ENCODE results near the gene ZNF267.

DNA sequence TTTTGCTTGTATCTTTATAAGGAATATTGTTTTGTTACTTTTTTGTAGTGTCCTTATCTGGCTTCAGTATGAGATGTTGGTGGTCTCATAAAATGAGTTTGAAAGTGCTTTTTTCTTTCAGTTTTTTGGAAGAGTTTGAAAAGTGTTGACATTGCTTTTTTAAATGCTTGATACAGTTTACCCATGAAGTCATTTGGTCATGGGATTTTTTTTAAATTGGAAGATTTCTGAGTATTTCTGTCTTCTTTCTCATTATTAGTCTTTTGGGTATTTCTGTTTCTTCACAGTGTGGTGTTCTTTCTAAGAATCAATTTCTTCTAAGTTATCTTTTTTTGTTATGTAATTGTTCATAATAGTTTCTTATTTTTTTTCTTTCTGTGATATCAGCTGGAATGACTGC is 15.1 kb downstream of the ZNF267 start:
- TF ChIP-seq POLR2AphosphoS5 (IDR thresholded peaks at IDR 0.05; ENCODE audit: low read depth, low read length) (no peak), POLR2A (IDR thresholded peaks at IDR 0.05; ENCODE audit: borderline replicate concordance, extremely low read depth, insufficient read depth, insufficient read length) (no peak), ATF3 (IDR thresholded peaks at IDR 0.05) (no peak), REST (IDR thresholded peaks at IDR 0.05; ENCODE audit: low read depth) (no peak), RAD21 (IDR thresholded peaks at IDR 0.05; ENCODE audit: low read depth) (no peak), YY1 (IDR thresholded peaks at IDR 0.05; ENCODE audit: extremely low read depth, insufficient replicate concordance, low read depth, low read length) (no peak), EZH2 (IDR thresholded peaks at IDR 0.05) (no peak), ZBTB33 (IDR thresholded peaks at IDR 0.05; ENCODE audit: extremely low read depth, insufficient replicate concordance, low read length) (no peak), TCF7L2 (IDR thresholded peaks at IDR 0.05; ENCODE audit: borderline replicate concordance, extremely low read depth, insufficient read depth, insufficient read length) (no peak), ZNF274 (IDR thresholded peaks at IDR 0.05; ENCODE audit: low read depth, low read length) (no peak), EZH2phosphoT487 (IDR thresholded peaks at IDR 0.05; ENCODE audit: borderline replicate concordance) (no peak), CBX3 (IDR thresholded peaks at IDR 0.05; ENCODE audit: low read depth) (no peak)
- TF ChIP-seq, protein P1, sequence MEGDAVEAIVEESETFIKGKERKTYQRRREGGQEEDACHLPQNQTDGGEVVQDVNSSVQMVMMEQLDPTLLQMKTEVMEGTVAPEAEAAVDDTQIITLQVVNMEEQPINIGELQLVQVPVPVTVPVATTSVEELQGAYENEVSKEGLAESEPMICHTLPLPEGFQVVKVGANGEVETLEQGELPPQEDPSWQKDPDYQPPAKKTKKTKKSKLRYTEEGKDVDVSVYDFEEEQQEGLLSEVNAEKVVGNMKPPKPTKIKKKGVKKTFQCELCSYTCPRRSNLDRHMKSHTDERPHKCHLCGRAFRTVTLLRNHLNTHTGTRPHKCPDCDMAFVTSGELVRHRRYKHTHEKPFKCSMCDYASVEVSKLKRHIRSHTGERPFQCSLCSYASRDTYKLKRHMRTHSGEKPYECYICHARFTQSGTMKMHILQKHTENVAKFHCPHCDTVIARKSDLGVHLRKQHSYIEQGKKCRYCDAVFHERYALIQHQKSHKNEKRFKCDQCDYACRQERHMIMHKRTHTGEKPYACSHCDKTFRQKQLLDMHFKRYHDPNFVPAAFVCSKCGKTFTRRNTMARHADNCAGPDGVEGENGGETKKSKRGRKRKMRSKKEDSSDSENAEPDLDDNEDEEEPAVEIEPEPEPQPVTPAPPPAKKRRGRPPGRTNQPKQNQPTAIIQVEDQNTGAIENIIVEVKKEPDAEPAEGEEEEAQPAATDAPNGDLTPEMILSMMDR (IDR thresholded peaks at IDR 0.05 in 2 of 3, conservative IDR thresholded peaks at IDR 0.05 in 1 of 3; ENCODE audit: borderline replicate concordance in 1 of 3, insufficient read depth in 1 of 3, low read depth in 2 of 3, low read length in 2 of 3), result no peak
- TF ChIP-seq, protein P2, sequence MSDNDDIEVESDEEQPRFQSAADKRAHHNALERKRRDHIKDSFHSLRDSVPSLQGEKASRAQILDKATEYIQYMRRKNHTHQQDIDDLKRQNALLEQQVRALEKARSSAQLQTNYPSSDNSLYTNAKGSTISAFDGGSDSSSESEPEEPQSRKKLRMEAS (IDR thresholded peaks at IDR 0.05), result no peak

Measured in HCT116 (cell line).